Stimulated activated naive CD8-positive, alpha-beta T cell treated with anti-CD3 and anti-CD28 coated beads, Interleukin-15, Interleukin-2, amounts not matched to agents 100 U/mL and 50 U/mL, for 24 hours (primary cell): Measurements from ENCODE around the gene XG.
"Not testable (repeated sequence)": the region's sequence is repeated elsewhere in the genome, so short reads cannot be mapped to it uniquely, and the experiment has no call there.

Experiments used
- ATAC-seq: fragments of 150-1000 bp; cut with Tn5 transposase; one replicate; pipeline ENCODE4 v1.10.0; 2021
- DNase-seq: peaks from one replicate; pipeline ENCODE4 v3.0.0; 2021

XG gene

DNA sequence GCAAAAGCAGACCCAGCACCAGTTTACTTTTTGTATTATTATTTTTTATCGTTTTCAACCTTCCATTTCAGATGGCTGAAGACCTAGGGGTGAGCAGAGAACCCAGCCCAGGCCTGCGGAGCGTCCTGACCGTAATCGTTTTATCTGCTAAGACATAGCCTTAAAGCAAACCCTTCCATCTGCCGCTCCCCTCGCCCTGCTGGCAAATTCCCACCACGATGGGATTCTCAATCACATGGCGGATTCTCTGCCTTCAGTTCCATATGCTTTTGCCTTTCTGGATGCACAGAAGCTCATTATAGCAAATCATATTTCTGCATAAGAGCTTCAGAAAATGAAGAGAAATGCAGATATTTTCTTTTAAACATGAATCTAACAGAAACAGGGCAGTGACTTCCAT lies 18.6 kb upstream of the XG start:
- no peak for DNase-seq
- no peak for ATAC-seq

DNA sequence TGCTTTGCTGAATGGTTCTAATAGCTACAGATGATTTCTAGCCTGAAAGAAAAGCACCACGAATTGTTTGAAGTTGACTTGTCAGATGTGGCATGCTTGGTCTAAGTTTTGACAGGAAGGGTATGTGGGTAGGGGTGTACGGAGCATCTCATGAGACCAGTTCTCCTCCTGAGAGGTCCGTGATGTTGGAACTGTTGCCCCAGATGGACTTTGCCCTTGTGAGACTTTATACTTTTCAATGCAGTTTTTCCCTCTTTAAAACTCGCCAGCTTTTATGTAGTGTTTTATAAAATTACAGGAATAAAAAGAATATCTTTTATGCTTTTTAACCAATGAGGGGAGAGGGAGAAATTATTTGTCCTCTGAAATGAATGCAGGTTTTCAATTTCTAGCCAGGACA lies 16.6 kb upstream of the XG start:
- DNase-seq (no peak), ATAC-seq (no peak)

DNA sequence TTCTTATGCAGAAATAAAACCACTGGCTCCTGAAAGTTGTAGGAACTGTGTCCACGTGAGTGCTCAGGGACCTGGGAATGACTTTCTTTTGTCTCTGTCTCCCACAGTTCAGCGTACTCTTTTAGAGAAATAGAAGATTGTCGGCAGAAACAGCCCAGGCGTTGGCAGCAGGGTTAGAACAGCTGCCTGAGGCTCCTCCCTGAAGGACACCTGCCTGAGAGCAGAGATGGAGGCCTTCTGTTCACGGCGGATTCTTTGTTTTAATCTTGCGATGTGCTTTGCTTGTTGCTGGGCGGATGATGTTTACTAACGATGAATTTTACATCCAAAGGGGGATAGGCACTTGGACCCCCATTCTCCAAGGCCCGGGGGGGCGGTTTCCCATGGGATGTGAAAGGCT lies 11.2 kb upstream of the XG start:
- no peak for ATAC-seq
- DNase-seq: no peak

DNA sequence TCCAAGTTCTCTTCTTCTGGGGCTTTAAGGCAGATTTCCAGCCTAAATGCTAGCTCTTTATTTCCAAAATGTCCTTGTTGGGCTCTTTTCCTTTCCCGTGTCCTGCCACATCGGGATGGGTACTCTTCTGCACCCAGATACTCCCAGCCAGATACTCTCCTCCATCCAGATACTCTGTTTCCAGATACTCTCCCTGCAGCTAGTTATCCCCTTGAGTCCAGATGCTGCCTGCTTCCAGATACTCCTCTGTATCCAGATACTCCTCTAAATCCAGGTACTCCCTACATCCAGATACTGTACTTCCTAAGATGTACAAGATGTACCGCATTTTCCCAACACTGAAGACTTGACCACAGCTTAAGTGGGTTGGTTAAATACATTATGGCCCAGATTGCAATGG lies 10.5 kb upstream of the XG start:
- no peak for ATAC-seq
- DNase-seq: no peak

DNA sequence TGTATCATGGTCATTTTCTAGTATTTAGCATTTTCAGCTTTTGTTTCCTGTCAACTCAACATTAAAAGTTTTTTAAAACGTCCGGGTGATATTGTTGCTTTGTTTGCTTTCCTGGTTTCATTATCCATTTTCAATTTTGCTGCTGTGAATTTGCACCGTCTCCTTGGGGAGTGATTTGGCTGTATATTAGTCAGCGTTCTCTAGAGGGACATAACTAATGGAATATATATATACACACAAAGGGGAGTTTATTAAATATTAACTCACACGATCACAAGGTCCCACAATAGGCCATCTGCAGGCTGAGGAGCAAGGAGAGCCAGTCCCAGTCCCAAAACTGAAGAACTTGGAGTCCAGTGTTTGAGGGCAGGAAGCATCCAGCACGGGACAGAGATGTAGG lies 5.6 kb upstream of the XG start:
- not testable (repeated sequence) for DNase-seq

DNA sequence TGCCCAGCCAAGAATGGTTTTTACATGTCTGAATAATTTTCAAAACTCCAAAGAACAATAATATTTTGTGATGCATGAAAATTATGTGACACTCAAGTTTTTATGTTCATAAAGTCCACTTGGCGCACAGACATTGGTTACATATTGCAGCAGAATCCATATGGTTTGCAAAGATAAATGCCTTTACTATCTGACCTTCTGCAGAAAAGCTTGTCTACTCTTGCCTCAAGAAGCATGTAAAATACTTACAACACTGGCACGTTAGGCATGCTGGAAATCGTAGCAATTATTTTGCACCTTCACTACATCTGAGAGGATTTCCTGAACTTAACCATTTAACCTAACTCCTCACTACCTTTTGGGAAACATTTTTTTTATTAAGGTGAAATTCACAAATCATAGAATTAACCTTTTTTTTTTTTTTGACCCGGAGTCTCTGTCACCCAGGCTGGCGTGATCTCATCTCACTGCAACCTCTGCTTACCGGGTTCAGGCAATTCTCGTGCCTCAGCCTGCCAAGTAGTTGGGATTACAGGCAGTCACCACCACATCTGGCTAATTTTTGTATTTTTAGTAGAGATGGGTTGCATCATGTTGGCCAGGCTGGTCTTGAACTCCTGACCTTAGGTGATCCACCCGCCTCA lies 3.5 kb upstream of the XG start:
- ATAC-seq (no peak), DNase-seq (no peak)

More for the DNA sequence above, 5.6 kb upstream of the XG start:
- not testable (repeated sequence) for ATAC-seq

DNA sequence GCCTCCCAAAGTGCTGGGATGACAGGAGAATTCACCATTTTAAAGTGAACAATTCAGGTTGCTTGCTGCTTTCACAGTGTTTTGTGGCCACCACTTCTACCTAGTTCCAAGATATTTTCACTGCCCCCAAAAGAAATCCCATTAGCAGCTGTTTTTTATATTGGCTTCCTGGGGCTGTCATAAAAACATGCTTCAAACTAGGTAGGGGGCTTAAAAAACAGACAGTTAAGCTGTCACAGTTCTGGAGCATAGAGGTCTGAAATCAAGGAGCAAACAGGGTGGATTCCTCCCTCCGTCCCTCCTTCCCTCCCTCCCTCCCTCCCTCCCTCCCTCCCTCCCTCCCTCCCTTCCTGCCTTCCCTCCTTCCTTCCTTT lies 3.0 kb upstream of the XG start:
- DNase-seq (no peak), ATAC-seq (no peak)

DNA sequence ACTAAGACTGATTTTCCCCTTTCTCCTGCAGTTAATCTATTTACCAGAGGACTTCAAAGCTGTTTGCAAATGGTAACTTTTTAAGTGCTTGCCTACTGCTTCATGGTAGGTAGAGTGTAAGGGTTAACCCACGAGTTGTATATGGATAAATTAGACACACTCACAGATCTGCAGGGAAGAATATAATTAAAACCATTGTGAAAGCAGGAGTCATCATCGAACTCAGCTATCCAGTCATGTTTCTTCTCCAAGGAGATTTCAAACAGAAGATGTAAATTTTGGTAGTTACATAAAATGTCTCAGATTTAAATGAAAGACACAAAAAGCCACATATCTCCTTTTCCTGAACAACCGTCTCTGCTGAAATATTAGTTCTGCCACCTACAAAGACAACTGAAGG lies 549 bp upstream of the XG start:
- DNase-seq (no peak), ATAC-seq (no peak)

DNA sequence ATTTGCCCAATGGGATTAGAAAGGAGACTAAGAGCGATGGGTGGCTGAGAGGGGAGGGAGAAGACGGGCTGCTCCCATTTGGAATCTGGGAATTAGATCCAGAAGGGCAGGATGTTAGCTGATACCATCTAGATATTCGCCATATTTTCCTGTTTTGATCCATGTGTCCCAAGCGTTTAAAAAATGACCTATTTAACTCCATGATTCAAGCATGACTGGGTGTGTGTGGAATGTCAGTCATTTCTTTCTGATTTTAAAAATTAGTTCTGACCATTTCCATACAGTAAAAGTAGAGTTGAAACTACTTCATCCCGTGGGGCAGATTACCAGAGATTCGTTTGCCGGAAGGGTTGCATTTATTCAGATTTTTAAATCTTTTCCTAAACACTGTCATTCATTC lies 601 bp downstream of the XG start:
- not testable (repeated sequence) for DNase-seq, ATAC-seq

DNA sequence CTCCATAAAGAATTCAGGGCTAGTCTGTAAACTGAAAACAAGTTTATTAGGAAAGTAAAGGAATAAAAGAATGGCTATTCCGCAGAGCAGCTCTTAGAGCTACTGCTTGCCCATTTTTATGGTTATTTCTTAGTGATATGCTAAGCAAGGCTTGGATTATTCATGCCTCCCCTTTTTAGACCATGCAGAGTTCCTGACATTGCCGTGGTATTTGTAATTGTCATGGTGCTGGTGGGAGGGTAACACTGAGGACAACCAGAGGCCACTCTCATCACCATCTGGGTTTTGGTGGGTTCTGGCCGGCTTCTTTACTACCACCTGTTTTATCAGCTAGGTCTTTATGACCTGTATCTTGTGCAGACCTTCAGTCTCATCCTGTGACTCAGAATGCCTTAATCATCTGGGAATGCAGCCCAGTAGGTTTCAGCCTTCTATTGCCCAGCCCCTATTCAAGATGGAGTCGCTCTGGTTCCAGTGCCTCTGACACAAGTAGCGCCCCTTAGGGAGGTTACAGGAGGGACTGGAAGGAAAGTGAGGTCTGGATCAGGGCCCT lies 3.4 kb downstream of the XG start:
- DNase-seq: not testable (repeated sequence)

DNA sequence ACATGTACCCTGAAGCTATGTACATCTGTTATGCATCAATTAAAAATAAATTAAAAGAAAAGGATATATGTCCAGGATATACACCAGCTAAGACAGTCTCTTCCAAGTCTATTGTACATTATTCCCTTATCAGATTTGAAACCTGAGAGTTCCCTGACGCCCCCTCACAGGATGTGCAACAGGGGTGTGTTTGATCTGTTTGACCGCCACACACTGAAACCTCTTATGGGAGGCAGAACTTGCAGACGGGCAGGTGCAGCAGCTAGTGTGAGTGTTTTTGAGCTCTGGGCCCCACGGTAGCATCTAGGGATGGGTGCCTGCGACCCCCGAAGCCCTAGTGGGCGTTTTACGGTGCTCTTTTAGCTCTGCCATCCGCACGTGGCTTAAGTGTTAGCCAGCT lies 4.7 kb downstream of the XG start:
- ATAC-seq (no peak), DNase-seq (no peak)

More for the DNA sequence above, 3.4 kb downstream of the XG start:
- ATAC-seq: not testable (repeated sequence)

DNA sequence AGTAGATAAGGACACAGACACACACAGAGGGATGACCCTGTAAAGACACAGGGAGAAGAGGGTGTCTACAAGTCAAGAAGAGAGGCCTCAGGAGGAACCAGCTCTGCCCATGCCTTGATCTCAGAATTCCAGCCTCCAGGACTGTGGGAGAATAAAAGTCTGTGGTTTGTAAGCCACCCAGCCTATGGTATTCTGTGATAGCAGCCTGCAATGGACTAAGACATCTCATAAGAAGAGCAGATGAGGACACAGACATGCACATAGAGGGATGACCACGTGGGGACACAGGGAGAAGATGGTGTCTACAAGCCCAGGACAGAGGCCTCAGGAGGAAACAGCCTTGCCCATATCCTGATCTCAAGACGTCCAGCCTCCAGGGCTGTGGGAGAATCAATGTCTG lies 9.4 kb downstream of the XG start:
- no peak for DNase-seq
- no peak for ATAC-seq

DNA sequence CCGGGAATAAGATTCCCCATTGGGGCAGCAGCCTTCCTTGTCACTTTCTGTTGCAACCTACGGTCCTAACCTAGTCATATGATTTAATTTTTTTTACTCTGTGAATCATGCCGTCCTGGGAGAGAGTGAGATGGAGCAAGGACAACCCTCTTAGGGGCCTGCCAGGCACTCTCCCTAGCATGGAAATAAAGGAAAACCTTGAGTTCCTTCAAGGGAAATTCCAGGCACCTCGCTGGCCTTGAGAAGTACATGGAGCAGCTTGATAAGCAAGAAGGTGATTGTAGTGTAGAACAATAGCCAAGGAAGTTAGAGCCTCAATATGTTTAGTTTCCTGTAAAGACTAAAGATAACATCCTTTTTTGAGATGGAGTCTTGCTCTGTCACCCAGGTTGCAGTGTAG lies 10.8 kb downstream of the XG start:
- not testable (repeated sequence) for ATAC-seq, DNase-seq

DNA sequence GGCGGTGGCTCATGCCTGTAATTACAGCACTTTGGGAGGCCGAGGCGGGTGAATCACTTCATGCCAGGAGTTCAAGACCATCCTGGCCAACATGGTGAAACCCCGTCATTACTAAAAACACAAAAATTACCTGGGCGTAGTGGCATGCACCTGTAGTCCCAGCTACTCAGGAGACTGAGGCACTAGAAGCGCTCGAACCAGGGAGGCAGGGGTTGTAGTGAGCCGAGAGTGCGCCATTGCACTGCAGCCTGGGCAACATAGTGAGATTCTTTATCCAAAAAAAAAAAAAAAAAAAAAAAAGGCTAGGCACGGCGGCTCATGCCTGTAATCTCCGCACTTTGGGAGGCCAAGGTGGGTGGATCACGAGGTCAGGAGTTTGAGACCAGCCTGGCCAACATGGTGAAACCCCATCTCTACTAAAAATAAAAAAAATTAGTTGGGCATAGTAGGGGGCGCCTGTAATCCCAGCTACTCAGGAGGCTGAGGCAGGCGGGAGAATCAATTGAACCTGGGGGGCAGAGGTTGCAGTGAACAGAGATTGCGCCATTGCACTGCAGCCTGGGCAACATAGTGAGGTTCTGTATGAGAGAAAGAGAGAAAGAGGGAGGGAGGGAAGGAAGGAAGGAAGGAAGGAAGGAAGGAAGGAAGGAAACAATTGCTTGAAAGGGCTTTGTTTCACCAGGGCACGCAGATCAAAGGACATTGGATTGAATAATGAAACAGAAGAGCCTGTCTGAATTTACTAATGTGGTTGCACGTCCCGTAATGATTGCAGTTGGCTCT lies 13.1 kb downstream of the XG start:
- not testable (repeated sequence) for ATAC-seq, DNase-seq

DNA sequence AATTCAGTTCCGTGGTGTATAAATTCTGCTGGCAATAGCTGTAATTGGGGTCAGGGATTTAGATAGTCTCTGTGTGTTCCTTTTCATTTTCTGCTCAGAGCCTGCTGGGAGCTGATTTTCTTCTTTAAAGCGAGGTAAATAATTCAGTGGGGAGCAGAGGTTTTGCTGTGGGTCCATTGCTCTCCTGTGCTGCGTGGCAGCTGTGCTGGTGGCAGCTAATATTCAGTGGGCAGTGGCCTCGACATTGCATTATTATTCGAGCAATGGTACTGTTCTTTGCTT lies 13.7 kb downstream of the XG start:
- ATAC-seq: no peak
- no peak for DNase-seq

DNA sequence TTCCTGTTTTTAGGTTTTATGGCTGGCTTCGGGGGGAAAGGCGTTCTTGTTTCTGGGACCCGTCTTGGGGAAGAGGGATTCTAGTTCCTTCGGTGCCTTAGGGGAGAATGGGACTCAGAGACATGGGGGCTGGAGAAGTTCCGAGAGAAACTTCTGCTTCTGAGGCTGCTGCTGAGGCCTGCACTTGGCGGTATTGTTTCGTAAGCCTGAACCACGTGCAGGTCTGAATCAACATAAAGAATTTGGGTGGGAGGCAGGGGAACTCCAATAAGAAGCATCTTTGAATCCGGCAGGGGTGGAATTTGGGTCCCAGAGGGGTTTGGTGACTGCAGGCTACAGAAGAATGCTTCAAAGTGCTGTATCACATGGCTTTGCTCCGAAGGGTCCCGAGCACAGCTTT lies 15.1 kb downstream of the XG start:
- ATAC-seq (no peak), DNase-seq (no peak)

DNA sequence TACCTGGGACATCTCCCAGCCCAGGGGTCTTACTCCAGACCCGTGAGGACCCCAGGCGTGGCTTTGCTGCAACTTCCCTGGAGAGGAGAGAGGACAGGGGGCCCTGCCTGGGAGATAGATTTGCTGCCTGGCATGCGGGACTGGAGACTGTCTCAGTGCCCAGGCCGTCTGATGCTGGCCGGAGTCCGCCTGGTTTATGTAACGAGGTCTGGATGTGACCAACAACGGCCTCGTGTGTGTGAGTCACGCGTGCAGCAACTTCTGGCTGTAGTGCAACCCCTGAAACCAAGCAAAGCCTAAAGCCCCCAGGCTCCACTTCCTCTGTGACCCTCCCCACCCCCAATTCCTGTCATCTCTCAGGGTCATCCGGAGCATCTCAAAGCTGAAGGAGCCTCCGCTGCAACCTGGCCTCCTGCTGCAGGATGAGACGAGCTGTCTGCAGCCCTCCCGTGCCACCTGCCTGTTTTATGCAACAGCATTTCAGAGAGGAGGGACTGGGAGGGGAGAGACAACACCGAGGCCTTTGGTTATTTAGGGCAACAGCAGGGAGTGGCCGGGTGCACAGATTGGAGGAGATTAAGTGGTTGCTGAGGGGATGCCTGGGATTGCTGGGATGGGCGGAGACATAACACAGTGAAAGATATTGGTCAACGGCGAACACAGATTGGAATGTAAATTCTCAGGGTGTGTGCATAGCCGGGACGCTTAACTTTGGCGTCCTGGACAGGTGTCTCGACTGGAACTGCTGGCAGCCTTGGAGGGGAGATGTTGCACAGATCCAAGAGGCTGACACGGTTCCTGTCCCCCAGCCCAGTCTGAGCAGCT lies 16.0 kb downstream of the XG start:
- ATAC-seq: no peak
- DNase-seq: no peak

DNA sequence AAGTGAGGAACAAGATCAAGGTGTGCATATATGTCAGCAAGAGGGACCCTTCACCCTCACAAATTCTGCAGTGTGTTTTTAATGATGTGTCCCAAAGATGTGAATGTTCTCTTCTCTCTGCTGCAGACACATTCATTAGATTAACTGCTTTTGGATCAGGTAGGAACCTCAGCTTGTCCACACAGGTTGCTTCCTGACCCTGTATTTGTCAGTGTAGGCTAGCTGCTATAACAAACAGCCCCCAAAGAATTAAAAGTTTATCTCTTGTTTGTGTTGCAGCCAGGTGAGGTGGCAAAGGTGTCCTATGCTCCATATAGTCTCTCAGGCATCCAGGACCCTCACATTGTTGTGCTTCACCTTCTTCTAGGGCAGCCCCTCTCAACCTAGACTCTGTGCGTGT lies 17.8 kb downstream of the XG start:
- ATAC-seq (no peak), DNase-seq (no peak)

DNA sequence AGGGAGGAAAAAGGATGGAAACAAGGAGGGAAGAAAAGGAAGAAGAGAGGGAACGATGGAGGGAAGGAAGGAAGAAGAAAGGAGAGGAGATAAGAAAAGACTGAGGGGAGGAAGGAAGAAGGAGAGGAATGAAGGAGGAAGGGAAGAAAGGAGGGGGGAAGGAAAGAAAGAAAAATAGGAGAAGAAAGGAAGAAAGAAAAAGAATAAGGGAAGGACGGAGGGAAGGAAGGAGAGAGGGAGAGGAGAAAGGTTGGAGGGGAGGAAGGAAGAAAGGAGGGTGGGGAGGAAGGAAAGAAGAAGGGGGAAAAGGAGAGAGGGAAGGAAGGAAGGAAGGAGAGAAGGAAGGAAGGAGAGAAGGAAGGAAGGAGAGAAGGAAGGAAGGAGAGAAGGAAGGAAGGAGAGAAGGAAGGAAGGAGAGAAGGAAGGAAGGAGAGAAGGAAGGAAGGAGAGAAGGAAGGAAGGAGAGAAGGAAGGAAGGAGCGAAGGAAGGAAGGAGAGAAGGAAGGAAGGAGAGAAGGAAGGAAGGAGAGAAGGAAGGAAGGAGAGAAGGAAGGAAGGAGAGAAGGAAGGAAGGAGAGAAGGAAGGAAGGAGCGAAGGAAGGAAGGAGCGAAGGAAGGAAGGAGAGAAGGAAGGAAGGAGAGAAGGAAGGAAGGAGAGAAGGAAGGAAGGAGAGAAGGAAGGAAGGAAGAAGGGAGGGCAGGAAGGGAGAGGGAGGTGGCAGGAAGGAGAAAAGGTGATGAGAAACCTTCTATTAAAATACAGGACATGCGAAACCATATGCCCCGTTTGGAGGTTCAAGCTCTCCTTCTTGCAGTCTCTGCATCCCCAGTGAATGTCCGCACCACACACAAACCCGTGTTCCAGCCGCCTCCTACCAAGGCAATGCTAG lies 21.6 kb downstream of the XG start:
- not testable (repeated sequence) for ATAC-seq, DNase-seq

DNA sequence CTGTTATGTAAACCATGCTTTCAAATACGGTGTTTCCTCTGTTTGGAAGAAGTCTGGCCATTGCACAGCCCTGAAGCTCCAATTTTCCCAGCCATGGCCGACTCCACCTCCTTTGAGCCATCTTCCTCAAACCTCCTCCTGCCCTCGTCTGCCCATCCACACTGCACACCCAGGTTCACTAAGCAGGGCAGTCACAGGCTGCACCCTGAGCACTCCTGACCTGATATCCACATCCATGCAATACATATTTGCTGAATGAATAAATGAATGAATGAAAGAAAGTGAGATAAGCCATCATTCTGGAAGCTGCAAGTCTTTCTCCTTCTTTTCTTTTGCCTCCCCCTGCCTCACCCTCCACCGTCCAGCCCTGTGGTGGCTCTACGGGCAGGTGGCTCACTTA lies 22.2 kb downstream of the XG start:
- DNase-seq (no peak), ATAC-seq (no peak)

DNA sequence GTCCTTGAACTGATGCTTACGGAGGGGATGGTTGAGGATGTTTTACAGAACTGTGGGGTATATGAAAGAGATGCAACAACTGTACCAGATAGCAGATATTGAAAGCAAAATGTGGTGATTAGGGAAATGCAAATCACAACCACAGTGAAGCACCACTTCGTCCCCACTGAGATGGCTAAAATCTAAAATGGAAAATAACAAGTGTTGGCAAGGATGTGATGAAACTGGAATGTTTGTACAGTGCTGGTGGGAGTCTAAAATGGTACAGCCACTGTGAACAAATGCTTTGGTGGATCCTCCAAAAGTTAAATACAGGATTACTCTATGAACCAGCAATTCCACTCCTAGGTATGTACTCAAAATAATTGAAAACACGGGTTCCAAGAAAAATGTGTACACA lies 22.9 kb downstream of the XG start:
- DNase-seq: no peak
- no peak for ATAC-seq
